RWPE1 (cell line): Measurements from ENCODE around the gene JUNB.

Experiments used
- CTCF ChIA-PET: fragments of 350-600 bp; sonication (Branson Sonifier 250); formaldehyde crosslinking; extraction: SDS; loops from one replicate; lab custom pipeline; 2021; lab: Yijun Ruan, JAX
- POLR2A ChIA-PET: fragments of 400-600 bp; formaldehyde crosslinking; extraction: SDS; loops from one replicate; lab custom pipeline; 2020; ENCODE audit warnings: antibody characterized with exemption; ENCODE audit not compliant: low non-redundant PET; lab: Yijun Ruan, JAX
- DNase-seq: peaks from one replicate; pipeline ENCODE4 v3.0.0; 2012; ENCODE audit warnings: low spot score
- H3K27ac ChIP-seq: fragments of 450-650 bp; 2 replicates; pipeline ENCODE4 v1.5.1; 2017
- CTCF ChIP-seq: fragments of 450-650 bp; conservative IDR thresholded peaks from 2 replicates; pipeline ENCODE4 v1.5.1; 2017; ENCODE audit warnings: low read depth, mild to moderate bottlenecking

The JUNB gene

GRCh38 chr19:12786141-12786870 is 5.0 kb upstream of the JUNB start:
- DNase-seq = peak; percentile 20
- CTCF ChIA-PET = interaction anchor here (0.6 to 1.3 kb wide), 3 partner anchors 9 to 62 kb away, joined by 3 to 5 read pairs (median 3); no protein-coding TSS in a partner anchor
- POLR2A ChIA-PET = no interaction called here
- TF ChIP-seq CTCF = no peak
- H3K27ac ChIP-seq = peak overlapping the region; percentile 100

GRCh38 chr19:12786952-12787351 is 4.3 kb upstream of the JUNB start:
- CTCF ChIA-PET = interaction anchor here (0.6 kb wide), 1 partner anchor 61 kb away, joined by 3 read pairs; no protein-coding TSS in a partner anchor
- H3K27ac ChIP-seq = peak overlapping the region; percentile 100
- POLR2A ChIA-PET = no interaction called here
- DNase-seq = no peak
- no peak for TF ChIP-seq CTCF

- ChIA-PET CTCF (no interaction called here), POLR2A (no interaction called here)
- DNase-seq = no peak
- TF ChIP-seq CTCF = no peak
- peak overlapping the region; percentile 100 for H3K27ac ChIP-seq
Measured at GRCh38 chr19:12787458-12787857, 3.8 kb upstream of the JUNB start.

- no peak for DNase-seq
- POLR2A ChIA-PET = interaction anchor here (7.3 kb wide), 1 partner anchor 11 kb away, joined by 120 read pairs; the partner anchor contains the start of gene HOOK2
- CTCF ChIA-PET = interaction anchor here (2.0 kb wide), 1 partner anchor 10 kb away, joined by 11 read pairs; no protein-coding TSS in a partner anchor
- H3K27ac ChIP-seq = peak overlapping the region; percentile 100
- no peak for TF ChIP-seq CTCF
Measured at GRCh38 chr19:12788042-12788681, 3.1 kb upstream of the JUNB start.

GRCh38 chr19:12788682-12789097 is 2.6 kb upstream of the JUNB start:
- ChIA-PET POLR2A (interaction anchor here (7.3 kb wide), 1 partner anchor 11 kb away, joined by 120 read pairs; the partner anchor contains the start of gene HOOK2), CTCF (interaction anchor here (2.0 kb wide), 1 partner anchor 10 kb away, joined by 11 read pairs; no protein-coding TSS in a partner anchor)
- peak; percentile 62 for DNase-seq
- peak overlapping the region; percentile 100 for H3K27ac ChIP-seq
- no peak for TF ChIP-seq CTCF
